Neural cell (in vitro differentiated cells): Measurements from ENCODE around the gene CHCHD3. TPM values are rescaled to one million over a fixed set of nuclear protein-coding genes. Genes with fewer than 3 reads are reported as not detected.

Experiments
- H2AFZ ChIP-seq: fragments of 200-600, 300-800 bp; sonication (generic), shearing (Covaris generic); 2 replicates; pipeline ENCODE4 v1.6.0; 2014; ENCODE audit warnings: low read depth, mild to moderate bottlenecking, antibody characterized with exemption, low read length, moderate library complexity
- H3F3A ChIP-seq: fragments of 200-600 bp; shearing (Covaris generic); 2 replicates; pipeline ENCODE4 v1.6.1; 2016; ENCODE audit warnings: mild to moderate bottlenecking, moderate library complexity, mixed read lengths, antibody characterized with exemption, low read length; ENCODE audit not compliant: insufficient read depth, poor library complexity, severe bottlenecking
- H3K27ac ChIP-seq: fragments of 200-600, 300-800 bp; sonication (generic), shearing (Covaris generic); 2 replicates; pipeline ENCODE4 v1.5.1; 2014; ENCODE audit warnings: mild to moderate bottlenecking, low read length, moderate library complexity
- H3K27me3 ChIP-seq: fragments of 300-800, 200-600 bp; sonication (generic), shearing (Covaris generic); 2 replicates; pipeline ENCODE4 v1.6.0; 2014; ENCODE audit warnings: mild to moderate bottlenecking, low read depth, low read length, moderate library complexity; ENCODE audit not compliant: insufficient read depth
- H3K36me3 ChIP-seq: fragments of 300-800, 200-600 bp; sonication (generic), shearing (Covaris generic); 2 replicates; pipeline ENCODE4 v1.5.1; 2014; ENCODE audit warnings: mild to moderate bottlenecking, antibody characterized with exemption, low read length, moderate library complexity; ENCODE audit not compliant: insufficient read depth
- H3K4me2 ChIP-seq: fragments of 300-800, 200-600 bp; sonication (generic), shearing (Covaris generic); 2 replicates; pipeline ENCODE4 v1.6.0; 2014; ENCODE audit warnings: mild to moderate bottlenecking, low read length
- H3K4me3 ChIP-seq: fragments of 300-800, 200-600 bp; sonication (generic), shearing (Covaris generic); 2 replicates; pipeline ENCODE4 v1.5.1; 2014; ENCODE audit warnings: mild to moderate bottlenecking, low read length, moderate library complexity
- H3K79me2 ChIP-seq: fragments of 200-600 bp; shearing (Covaris generic); replicated peaks from 2 replicates; pipeline ENCODE4 v1.6.0; 2014; ENCODE audit warnings: mild to moderate bottlenecking, low read length, moderate library complexity; ENCODE audit not compliant: insufficient read depth
- H3K9ac ChIP-seq: fragments of 300-800, 200-600 bp; sonication (generic), shearing (Covaris generic); 2 replicates; pipeline ENCODE4 v1.6.1; 2016; ENCODE audit warnings: mild to moderate bottlenecking, low read length, mixed read lengths
- H3K9me2 ChIP-seq: fragments of 200-600 bp; shearing (Covaris generic); 2 replicates; pipeline ENCODE4 v1.6.1; 2016; ENCODE audit warnings: mild to moderate bottlenecking, low read length, mixed read lengths; ENCODE audit not compliant: insufficient read depth
- H3K9me3 ChIP-seq: fragments of 200-600, 300-800 bp; sonication (generic), shearing (Covaris generic); 2 replicates; pipeline ENCODE4 v1.6.1; 2016; ENCODE audit warnings: mild to moderate bottlenecking, mixed run types, low read length, moderate library complexity, mixed read lengths
- H4K20me1 ChIP-seq: fragments of 200-600 bp; shearing (Covaris generic); 2 replicates; pipeline ENCODE4 v1.6.1; 2016; ENCODE audit warnings: mild to moderate bottlenecking, mixed run types; ENCODE audit not compliant: insufficient read depth
- EP300 ChIP-seq: fragments of 450-650 bp; conservative IDR thresholded peaks from 2 replicates; pipeline ENCODE4 v1.6.1; 2014; ENCODE audit warnings: antibody characterized with exemption, mild to moderate bottlenecking, moderate library complexity; ENCODE audit not compliant: poor library complexity, severe bottlenecking
- EZH2 ChIP-seq: fragments of 200-600, 300-800 bp; shearing (Covaris generic), sonication (generic); IDR thresholded peaks from 2 replicates; pipeline ENCODE4 v1.6.1; 2014; ENCODE audit warnings: antibody characterized with exemption, low read length, borderline replicate concordance, mild to moderate bottlenecking; ENCODE audit not compliant: insufficient read depth, poor library complexity, severe bottlenecking
- MXI1 ChIP-seq: fragments of 450-650 bp; conservative IDR thresholded peaks from 2 replicates; pipeline ENCODE4 v1.6.1; 2014; ENCODE audit warnings: antibody characterized with exemption, mild to moderate bottlenecking; ENCODE audit not compliant: poor library complexity, severe bottlenecking
- POLR2AphosphoS5 ChIP-seq: IDR thresholded peaks from 2 replicates; pipeline ENCODE4 v1.6.1; 2012
- RAD21 ChIP-seq: fragments of 450-650 bp; conservative IDR thresholded peaks from 2 replicates; pipeline ENCODE4 v1.6.1; 2014; ENCODE audit warnings: antibody characterized with exemption, mild to moderate bottlenecking, moderate library complexity
- REST ChIP-seq: IDR thresholded peaks from 2 replicates; pipeline ENCODE4 v1.6.1; 2012; ENCODE audit warnings: borderline replicate concordance
- SMC3 ChIP-seq: fragments of 450-650 bp; conservative IDR thresholded peaks from 2 replicates; pipeline ENCODE4 v1.6.1; 2014; ENCODE audit warnings: antibody characterized with exemption, mild to moderate bottlenecking, moderate library complexity; ENCODE audit not compliant: poor library complexity
- TAF1 ChIP-seq: IDR thresholded peaks from 2 replicates; pipeline ENCODE4 v1.6.1; 2012; ENCODE audit warnings: low read depth
- polyA plus RNA-seq: library from polyadenylated mRNA; depleted of rRNA; stranded (reverse); fragments of >200 nt; gene quantifications from 2 replicates; pipeline ENCODE4 v1.2.3, GENCODE V29; 2014
- TF ChIP-seq, protein P1 (sequence below): fragments of 450-650 bp; IDR thresholded peaks from 2 replicates; pipeline ENCODE4 v1.5.1; 2014; ENCODE audit warnings: antibody characterized with exemption, mild to moderate bottlenecking, moderate library complexity; ENCODE audit not compliant: poor library complexity, severe bottlenecking

The CHCHD3 gene
- polyA plus RNA-seq, 1 donor from 2014 or later, result 89.9 TPM

- Histone ChIP-seq H3K4me3 (no peak overlapping the region), H3K27me3 (no peaks in the 10 kb centered on the region), H3K36me3 (no peaks in the 10 kb centered on the region), H3K27ac (no peak overlapping the region), H2AFZ (no peak overlapping the region), H3K9me2 (no peaks in the 10 kb centered on the region), H3F3A (no peaks in the 10 kb centered on the region), H4K20me1 (no peaks in the 10 kb centered on the region), H3K79me2 (no peaks in the 10 kb centered on the region), H3K9me3 (no peaks in the 10 kb centered on the region), H3K9ac (no peak overlapping the region), H3K4me2 (no peak overlapping the region)
- TF ChIP-seq SMC3 (no peak), POLR2AphosphoS5 (no peak), TAF1 (no peak), EZH2 (no peak), EP300 (no peak), REST (no peak), RAD21 (no peak), MXI1 (no peak)
- TF ChIP-seq, protein P1, sequence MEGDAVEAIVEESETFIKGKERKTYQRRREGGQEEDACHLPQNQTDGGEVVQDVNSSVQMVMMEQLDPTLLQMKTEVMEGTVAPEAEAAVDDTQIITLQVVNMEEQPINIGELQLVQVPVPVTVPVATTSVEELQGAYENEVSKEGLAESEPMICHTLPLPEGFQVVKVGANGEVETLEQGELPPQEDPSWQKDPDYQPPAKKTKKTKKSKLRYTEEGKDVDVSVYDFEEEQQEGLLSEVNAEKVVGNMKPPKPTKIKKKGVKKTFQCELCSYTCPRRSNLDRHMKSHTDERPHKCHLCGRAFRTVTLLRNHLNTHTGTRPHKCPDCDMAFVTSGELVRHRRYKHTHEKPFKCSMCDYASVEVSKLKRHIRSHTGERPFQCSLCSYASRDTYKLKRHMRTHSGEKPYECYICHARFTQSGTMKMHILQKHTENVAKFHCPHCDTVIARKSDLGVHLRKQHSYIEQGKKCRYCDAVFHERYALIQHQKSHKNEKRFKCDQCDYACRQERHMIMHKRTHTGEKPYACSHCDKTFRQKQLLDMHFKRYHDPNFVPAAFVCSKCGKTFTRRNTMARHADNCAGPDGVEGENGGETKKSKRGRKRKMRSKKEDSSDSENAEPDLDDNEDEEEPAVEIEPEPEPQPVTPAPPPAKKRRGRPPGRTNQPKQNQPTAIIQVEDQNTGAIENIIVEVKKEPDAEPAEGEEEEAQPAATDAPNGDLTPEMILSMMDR, result no peak
These were observed 109.1 kb downstream of the CHCHD3 start for GRCh38 chr7:132972745-132973144.

- Histone ChIP-seq H3F3A (no peaks in the 10 kb centered on the region), H2AFZ (no peak overlapping the region), H3K27me3 (no peaks in the 10 kb centered on the region), H3K79me2 (no peaks in the 10 kb centered on the region), H3K36me3 (no peaks in the 10 kb centered on the region), H3K9me2 (no peaks in the 10 kb centered on the region), H3K27ac (no peak overlapping the region), H3K9ac (no peak overlapping the region), H4K20me1 (no peaks in the 10 kb centered on the region), H3K4me3 (no peak overlapping the region), H3K9me3 (no peaks in the 10 kb centered on the region), H3K4me2 (no peak overlapping the region)
- no peak for TF ChIP-seq EZH2
- TF ChIP-seq RAD21, result no peak
- no peak for TF ChIP-seq SMC3
- TF ChIP-seq REST, result no peak
- no peak for TF ChIP-seq EP300
- no peak for TF ChIP-seq MXI1
- TF ChIP-seq TAF1, result no peak
- TF ChIP-seq, protein P1, result no peak
- no peak for TF ChIP-seq POLR2AphosphoS5
These were observed 111.6 kb downstream of the CHCHD3 start for GRCh38 chr7:132970257-132970656.
